Stimulated activated CD4-positive, alpha-beta T cell treated with anti-CD3 and anti-CD28 coated beads, Interleukin-12 subunit alpha, Interleukin-12 subunit beta, amount 100 ng/mL, for 24 hours (primary cell): Measurements from ENCODE around the gene CDKL4.
A peak's percentile ranks its signal among the peaks of the same experiment; 100 is the strongest.
"Not testable (repeated sequence)": the region's sequence is repeated elsewhere in the genome, so short reads cannot be mapped to it uniquely, and the experiment has no call there.

Experiments
- DNase-seq, 2 experiments: peaks; one replicate each; pipeline ENCODE4 v3.0.0-alpha.2; 2020; ENCODE audit warnings: low read depth in 2 of 2

The CDKL4 gene

DNA sequence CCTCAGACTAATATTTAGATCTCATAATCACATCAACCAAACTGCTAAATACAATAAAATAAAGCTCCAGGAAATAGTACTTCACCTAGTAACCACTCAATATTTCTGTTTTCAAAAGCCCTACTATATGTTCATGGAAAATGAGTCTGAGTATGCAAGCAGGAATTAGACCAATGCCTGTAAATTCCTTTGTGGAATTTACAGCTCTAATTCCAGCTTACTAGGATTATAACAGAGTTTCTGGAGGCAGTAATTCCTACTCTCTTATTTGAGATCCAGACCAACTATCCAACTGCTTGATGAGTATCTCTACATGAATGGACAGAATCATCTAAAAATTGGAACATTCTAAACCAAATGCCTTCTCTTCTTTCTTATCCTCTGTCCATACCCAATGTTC, 11.6 kb downstream of the CDKL4 start:
- no peak for DNase-seq

DNA sequence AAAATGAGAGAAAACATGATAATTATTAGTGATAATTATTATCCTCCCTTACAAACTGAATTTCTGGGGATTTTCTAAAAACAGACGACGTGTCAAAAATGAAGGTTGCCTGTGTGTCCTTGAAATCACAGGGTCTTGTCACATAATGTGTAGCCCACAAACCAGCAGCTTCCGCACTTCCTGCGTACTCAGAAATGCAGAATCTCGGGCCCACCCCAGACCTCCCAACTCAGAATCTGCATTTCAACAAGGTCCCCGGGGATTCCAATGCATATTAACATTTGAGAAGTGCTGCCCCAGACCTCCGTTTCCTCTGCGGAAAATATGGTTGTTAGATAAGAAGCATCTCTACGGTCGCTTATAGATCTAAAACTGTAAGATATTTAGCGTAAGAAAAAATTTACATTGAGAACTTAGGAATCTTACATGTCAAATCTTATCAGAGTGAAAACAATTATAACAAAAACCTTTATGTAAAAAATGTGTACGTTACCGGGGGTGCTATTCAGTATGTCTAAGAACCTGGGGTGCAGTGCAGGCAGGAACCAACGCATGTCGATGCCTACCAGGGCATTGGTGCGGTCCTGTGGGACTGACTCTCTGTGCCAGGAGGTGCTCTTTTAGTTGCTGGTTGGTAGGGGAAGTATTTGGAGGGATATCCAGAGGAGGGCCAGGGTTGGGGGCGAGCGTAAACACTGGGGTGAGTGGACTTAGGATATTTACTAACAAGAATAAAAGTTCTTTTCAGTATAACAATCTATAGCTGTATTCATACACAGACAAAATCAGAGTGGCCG, 15.2 kb downstream of the CDKL4 start:
- no peak for DNase-seq

DNA sequence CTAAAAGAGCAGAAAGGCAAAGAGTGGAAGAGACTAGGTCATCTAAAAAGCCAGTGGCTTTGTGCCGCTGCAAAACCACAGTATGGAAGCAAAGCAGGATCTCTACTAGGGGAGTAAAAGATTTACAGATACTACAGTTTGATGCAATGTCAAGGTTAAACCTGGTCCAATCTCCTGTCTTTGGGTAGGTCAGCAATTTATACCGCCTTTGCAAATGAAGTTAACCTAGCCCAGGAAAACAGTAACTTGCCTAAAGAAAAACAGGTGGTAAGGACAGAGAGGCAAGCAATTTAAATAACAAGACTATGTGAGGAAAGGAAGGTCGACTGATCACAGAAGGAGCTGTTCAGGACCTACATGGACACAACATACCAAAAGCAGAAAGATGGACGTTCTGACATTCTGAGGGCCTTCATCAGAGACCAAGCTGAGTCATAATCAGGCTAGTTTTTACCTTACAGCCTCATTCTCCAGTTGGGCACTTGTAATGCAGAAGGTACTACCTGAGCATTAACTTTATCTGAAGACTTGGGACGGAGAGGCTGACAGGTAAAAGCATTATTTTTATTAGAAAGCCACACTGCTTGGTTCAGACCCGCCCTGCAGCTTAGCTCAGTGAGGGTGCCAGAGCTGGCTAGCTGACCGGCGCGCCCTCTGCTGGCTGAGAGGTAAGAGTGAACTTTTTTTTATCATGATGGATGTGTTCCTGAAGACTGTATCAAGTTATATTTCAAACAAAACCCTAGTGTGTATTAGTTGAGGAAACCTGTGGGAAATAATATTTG, 15.9 kb downstream of the CDKL4 start:
- peak; percentile 58 to 69 for DNase-seq

DNA sequence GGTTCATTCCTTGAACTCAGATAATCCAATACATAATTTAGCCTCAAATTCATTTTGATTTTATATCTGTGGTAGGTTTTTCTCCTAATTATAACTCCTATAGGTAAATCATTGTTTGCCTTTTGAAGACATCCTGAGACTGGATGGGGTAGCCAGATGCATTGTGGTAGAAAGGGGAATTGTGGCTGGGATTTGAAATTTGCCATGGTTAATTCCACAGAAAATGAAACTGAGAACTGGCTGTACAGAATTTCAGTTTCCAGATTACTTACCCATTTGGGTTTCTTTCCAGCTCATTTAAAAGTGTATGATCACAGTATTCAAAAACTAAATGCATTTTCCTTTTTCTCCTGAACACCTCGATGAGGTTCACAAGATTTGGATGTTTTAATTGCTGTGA, 18.2 kb downstream of the CDKL4 start:
- no peak for DNase-seq

DNA sequence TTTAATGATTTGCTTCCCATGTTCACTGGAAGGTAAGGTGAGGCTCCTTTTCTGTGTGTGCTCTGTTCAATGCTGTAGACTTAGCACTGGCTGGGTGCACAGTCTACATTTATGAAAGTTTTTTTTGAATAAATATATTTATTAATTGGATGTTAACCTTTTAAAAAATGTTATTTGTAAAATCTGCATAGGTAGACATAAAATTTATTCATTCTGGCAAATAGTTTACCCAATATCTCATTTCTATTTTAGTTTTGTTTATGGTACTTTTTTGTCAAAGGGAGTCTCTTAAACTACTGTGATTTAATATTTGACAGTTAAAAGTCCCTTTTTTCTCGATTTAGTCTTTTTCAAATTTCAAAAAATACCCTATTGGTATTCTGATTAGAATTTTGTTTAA, 19.9 kb downstream of the CDKL4 start:
- DNase-seq, result no peak

DNA sequence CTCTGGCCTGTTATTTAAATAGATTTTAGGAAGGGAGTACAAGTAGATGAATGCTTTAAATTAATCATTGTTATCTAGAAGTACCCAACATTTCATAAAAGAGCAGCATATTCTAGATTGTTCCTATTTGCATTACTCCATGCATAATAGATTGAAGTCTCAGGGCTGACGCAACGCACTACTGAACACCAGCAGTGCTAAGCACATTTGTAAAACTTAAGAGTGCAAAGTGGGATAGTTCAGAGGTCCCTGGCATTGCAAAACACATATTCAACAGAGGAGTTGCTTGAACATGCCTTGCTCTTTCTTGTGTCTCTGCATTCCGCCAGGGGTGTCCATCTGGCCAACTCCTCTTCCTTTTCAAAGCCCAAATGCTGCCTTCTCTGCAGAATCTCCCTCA, 22.3 kb downstream of the CDKL4 start:
- no peak for DNase-seq

DNA sequence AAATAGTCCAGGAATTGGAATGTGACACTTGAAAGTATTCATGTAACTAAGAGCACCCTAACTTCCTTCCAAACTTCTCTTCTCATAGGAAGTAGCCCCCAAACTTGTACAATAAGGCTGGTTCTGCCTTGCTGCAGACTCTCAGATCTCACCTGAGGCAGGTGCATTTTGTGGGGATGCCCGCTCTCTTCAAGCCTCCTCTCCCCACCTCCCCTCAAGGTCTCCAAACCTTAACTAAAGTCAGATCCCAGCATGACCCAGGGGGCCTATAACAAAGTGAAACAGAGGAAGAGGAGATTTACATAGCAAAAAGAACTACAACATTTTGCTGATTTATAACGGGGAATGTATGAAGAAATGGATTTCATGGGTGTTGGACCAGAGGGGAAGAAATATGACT, 23.6 kb downstream of the CDKL4 start:
- no peak for DNase-seq

DNA sequence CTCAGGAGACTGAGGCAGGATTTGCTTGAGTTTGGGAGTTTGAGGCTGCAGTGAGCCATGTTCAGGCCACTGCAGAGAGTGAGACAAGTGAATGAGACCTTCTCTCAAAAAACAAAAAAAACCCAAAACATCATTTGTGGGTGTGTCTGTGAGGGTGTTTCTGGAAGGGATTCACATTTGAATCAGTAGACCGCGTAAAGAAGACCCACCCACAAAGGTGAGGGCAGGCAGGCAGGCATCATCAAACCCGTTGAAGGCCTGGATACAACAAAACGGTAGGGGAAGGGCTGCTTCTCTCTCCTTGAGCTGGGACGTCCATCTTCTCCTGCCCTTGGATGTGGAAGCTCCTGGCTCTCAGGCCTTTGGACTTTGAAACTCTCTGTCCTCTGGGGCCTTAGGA, 25.4 kb downstream of the CDKL4 start:
- DNase-seq, result no peak

DNA sequence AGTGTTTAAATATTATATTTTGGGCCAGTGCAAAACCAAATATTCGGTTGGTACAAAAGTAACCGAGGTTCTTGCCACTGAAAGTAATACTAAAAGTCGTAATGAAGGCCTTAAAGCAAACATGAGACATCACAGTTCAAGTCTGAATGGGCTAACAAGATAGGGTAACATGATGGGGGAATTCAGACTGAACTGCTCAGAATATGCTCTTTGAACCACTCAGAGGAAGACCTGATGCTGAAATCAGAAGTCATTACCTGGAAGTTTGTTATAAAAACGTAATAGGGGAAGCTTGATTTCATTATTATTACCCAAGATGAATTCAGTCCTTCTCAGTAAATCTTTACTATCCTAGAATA, 26.6 kb downstream of the CDKL4 start:
- no peak for DNase-seq

DNA sequence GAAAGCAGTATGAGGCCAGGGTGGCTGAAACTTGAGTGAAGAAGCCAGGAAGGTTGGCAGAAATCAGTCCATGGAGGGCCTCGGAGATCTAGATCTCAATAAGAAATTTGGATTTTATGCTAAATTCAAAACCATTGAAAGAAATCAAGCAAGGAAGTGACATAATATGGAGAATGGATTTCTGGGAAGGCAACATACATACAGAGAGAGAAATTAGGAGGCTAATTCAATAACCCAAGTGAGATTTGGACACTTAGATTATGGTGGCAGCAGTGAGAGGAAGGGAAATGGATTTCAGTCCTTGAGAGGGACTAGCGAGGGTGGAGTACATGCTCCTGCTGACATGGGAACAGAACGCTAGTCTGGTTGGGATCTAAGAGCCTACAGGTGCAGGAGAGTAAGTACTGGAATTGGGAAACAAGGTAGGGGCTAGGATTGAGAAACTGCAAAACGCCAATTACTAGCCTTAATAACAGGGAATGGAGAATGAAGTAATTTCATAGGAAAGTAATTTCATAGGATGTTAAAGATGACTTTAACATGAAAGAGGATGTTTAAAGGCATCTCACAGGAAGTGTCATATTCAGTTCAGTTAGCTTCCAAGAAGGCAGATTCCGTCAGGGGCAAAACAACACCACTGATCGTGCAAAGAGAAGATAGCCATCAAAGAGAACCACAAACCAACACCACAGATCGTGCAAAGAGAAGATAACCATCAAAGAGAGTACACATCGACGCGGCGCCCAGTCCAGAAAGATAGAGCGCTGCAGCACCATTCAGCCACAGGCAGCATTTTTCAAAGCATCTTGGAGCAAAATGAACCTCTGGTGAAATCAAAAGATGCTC, 27.2 kb downstream of the CDKL4 start:
- DNase-seq, result peak; percentile 24 to 50

DNA sequence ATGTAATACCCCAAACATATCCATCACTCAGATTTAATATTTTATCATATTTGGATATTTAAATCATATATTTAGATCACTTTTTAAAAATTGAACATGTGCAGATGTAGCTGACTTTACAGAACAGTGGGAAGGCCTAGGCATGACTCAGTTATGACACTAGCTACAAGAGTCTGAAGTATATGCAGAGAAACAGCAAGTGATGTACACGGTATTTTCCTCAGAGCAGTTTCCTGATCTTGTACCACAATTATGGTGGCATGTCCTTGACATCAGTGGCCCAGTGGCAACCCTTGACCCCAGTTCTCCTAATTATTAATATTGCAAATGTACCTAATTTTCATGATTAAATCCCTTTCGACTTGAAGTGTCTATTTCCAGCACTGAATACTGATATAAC, 28.2 kb downstream of the CDKL4 start:
- no peak for DNase-seq

DNA sequence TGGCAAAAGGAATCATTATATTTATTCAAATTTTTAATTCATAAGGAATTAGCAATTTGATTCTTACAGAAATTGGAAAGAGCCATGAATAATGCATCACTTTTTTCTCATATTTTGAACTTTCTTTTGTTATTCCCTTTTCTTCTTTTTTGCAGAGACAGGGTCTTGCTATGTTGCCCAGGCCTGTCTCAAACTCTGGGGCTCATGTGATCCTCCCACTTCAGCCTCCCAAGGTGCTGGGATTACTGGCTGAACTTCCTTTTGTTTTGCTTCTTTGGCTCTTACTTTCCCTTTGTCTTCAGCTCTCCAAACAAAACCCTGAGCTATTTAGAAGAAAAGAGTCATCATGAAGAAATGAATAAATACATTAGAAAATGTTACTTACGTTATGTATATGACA, 30.8 kb downstream of the CDKL4 start:
- no peak for DNase-seq

DNA sequence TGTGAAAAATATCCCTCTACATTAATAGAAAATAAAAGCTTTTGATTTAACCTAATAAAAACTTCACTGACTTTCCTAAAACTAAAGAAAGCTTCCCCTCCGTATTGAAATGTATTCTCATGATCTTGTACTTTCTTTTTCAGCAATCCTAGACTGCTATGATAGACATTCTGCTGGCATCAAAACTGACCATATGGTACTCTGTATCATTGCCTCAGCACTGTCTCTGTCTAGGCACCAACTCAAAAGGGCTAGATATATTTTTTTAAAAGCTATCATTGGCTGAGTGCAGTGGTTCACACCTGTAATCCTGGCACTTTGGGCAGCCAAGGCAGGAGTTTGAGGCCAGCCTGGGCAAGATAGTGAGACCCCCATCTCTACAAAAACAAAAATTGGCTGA, 32.9 kb downstream of the CDKL4 start:
- DNase-seq, result no peak

DNA sequence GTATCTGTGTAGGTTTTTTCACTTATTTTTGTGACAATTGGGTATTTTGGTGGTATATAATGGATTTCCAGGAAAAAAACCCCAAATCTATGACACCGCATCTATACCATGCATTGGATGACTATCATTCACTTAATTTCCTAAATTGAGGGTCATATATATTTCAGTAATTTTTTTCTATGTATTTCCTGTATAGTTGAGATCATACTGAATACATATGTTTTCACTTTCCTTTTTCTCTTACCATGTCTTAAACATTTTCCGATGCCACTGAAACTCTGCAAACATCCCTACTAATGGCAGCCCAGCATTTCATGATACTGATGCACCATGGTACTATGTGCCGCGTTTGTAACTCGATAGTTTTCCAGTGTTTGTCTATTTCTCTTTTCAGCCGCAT, 40.4 kb downstream of the CDKL4 start:
- no peak for DNase-seq

DNA sequence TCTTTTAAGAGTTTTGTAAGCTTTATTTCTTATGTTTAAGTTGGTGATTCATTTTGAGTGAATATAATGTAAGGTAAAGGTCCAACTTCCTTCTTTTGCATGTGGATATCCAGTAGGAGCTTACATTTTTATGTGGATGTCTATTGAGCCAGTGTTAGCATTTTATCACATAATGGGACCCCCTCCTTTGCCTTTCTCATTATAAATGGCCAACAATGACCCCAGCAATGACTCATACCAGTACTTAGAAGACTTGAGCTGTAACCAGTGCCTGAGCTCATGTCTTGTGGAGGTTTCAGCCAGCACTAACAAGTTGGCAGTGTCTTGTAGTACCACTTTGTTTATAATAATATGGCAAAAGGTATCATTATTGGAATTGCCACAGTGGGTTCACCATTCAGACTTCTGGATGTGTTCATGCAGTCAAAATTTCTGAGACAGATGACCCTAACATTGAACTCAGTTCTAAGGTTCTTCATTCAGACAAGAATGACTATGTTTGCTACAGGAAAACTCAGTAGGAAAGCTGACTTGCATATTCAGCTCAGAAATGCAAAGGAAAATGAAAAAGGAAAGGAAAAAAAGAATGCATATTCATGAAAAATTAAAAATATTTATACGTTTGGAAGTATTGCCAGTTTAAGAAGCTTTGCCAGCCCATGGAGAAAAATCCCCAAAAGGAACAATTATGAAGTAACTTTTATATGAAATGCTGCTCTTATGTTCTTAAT, 41.0 kb downstream of the CDKL4 start:
- DNase-seq, result no peak

DNA sequence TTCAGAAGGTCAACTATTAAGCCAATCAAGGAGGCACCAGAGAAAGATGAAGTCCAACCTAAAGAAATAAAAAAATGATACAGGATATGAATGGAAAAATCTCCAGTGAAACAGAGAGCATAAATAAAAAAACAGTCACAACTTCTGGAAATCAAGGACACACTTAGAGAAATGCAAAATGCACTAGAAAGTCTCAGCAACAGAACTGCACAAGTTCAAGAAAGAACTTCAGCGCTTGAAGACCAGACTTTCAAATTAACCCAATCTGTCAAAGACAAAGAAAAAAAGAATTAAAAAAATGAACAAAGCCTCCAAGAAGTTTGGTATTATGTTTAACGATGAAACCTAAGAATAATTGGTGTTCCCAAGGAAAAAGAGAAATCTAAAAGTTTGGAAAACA, 46.8 kb downstream of the CDKL4 start:
- DNase-seq, result not testable (repeated sequence)

DNA sequence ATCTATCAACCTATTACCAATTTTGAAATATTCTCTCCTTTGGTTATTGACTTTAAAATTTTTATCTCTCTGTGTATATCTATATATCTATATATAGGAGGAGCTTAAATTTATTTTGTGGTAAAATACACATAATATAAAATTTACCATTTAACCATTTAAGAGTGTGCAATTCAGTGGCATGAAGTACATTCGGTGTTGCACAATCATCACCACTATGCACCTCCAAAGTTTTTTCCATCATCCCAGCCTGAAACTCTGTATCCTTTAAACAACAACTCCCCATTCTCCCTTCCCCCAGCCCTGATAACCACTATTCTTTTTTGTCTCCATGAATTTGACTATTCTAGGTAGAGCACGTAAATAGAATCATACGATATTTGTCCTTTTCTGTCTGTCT, 49.1 kb downstream of the CDKL4 start:
- no peak for DNase-seq

DNA sequence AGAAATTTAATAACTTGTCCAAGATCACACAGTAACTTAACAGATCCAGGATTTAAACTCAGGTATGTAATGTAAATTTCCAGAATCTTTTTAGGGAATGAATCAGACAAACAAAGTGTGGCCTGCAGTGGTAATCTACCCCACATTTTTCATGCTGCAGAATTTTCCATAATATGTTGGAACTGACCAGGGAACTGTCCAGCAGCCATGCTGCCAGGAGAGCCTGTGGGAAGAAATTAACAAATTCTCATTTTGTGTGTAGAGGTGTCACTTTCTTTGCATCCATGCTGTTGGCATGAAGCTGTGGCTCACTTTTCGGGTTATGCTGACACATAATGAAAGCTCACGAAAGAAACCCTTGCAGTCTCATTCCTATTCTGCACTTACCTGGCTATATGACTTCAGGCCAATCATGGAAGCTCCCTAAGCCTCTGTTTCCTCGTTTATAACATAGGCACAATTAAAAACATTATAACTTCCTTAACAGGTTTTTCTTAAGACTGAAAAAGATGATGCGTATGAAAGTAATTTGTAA, 54.7 kb downstream of the CDKL4 start:
- DNase-seq, result no peak

DNA sequence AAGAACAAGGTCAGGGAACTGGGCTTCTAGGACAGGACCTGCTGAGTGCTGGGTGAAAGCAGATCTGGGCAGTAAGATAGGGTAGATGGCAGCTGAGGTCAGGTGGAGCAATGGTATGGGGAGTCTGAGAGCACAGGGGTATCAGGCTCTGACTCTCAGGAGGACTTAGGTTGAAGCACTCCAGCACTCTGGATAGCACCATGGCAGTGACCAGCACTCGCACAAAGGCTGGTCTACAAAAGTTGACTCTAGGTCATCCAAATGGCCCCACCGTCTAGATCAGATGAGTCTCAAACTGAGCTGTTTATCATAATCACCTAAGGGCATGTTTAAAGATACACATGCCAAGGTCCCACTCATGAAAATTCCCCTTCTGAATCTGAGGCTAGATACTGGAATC, 60.1 kb downstream of the CDKL4 start:
- no peak for DNase-seq

DNA sequence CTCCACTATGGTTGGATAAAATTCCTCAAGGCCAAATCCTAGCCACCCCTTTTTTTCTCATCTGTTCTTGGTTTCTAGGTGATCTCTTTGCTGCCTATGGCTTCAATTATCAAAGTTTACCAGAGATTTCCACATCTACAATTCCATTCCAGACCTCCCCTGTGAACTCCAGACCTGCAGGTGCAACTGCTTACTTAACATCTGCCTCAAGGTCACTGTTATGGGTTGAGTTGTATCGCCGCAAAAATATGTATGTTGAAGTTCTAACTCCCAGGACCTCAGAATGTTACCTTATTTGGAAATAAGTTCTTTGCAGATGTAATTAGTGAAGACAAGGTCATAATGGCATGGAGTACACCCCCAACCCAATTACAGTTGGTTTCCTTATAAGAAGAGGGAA, 62.5 kb downstream of the CDKL4 start:
- DNase-seq, result no peak
